PC-9 (cell line): ENCODE measurements around the gene RPS6KA5.

Experiments used
- EZH2 ChIP-seq: fragments of 200-600 bp; sonication (generic); IDR thresholded peaks from 2 replicates; pipeline ENCODE4 v1.8.0; 2017; ENCODE audit warnings: antibody characterized with exemption, low read depth
- TF ChIP-seq, protein P1 (sequence below): fragments of 200-600 bp; sonication (generic); conservative IDR thresholded peaks from 2 replicates; pipeline ENCODE4 v1.6.1; 2017; ENCODE audit warnings: mixed run types, antibody characterized with exemption, mild to moderate bottlenecking, moderate library complexity

DNA sequence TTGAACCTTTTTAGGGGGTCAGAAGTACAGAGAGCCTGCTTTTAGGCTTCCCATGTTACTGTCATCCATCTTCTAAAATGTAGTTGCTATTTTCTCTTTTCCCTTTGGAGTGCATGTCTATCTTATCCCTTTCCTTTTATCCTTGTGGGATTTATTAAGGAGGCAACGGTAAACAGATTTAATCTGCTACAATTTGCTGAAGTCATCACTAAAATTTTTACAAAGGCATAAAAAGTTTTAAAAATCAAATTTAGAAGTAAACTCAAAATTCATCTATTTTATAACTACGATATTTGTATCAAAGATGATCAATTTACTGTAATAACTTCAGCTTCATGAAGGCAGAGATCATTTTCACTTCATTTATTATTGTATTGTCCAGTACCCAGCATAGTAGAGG is 118.7 kb downstream of the RPS6KA5 start:
- TF ChIP-seq, protein P1, sequence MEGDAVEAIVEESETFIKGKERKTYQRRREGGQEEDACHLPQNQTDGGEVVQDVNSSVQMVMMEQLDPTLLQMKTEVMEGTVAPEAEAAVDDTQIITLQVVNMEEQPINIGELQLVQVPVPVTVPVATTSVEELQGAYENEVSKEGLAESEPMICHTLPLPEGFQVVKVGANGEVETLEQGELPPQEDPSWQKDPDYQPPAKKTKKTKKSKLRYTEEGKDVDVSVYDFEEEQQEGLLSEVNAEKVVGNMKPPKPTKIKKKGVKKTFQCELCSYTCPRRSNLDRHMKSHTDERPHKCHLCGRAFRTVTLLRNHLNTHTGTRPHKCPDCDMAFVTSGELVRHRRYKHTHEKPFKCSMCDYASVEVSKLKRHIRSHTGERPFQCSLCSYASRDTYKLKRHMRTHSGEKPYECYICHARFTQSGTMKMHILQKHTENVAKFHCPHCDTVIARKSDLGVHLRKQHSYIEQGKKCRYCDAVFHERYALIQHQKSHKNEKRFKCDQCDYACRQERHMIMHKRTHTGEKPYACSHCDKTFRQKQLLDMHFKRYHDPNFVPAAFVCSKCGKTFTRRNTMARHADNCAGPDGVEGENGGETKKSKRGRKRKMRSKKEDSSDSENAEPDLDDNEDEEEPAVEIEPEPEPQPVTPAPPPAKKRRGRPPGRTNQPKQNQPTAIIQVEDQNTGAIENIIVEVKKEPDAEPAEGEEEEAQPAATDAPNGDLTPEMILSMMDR, result no peak
- TF ChIP-seq EZH2, result no peak
